GM18870 (cell line): ENCODE measurements around the gene NR5A1.

Experiments
- ATAC-seq: cut with Tn5 transposase; IDR thresholded peaks from one replicate; pipeline ENCODE4 v1.9.1; 2021; ENCODE audit warnings: moderate library complexity; ENCODE audit not compliant: unreplicated experiment

Gene NR5A1

DNA sequence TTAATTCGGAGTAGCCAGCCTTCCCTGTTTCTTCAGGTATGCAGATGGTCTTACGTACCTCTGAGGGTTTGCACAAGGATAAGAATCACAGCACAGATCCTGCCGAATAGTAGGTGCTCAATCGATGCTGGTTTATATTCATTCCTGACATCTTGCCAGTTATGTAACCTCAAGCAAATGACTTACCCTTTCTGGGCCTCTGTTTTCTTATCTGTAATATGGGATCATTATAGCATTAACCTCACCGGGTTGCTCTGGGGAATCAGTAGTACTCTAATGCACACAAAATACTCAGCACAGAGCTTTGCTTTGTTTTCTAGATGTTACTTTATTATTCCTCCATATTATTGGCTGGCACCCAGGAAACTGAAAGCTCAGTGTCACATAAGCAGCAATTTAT, 7.7 kb upstream of the NR5A1 start:
- no peak for ATAC-seq

DNA sequence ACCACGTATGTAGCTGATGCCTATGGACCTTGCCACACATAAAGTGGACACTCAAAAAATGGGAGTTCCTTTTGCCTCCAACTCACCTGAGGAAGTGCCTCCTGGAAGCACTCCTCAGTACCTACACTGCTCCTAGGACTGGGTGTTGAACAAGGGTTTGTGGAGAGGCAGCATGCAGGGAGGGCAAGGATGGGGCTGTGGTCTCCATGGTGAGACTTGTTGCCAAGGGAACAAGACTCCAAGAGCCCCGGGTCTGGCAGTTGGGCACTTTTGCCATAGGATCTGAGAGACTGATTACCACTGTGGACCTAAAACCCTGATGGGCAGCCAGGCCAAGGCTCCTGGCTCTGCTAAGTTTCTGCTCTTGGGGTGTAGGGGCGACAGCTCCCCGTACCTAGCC, 6.9 kb upstream of the NR5A1 start:
- ATAC-seq: no peak

DNA sequence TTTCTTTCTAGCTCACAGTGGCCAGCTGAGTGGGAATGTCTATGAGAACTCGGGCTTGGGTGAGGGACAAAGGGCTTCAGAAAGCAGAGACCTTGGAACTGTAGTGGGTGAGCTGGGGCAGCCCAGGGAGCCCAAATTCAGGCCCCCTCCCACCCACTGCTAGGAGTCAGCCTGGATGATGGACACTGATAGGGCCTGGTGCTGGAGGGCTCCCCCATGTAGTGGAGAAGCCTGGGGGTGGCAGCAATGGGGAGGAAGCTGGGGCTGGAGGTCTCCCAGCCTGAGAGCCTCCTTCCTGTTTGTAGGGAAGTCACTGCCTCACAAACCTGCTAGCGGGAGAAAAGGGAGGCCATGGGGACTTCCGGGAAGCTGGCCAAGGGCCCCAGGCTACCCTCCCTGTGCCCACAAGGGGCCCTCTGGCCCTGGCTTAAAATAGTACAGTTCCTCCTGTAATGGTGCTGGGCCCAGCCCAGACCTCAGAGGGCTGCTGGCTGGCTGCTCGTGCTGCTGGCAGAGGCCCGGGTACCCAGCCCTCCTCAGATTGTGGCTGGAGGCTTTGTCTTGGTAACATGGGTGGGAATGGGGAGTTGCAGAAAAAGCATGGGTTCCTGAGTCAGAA, 6.3 kb upstream of the NR5A1 start:
- ATAC-seq: no peak

DNA sequence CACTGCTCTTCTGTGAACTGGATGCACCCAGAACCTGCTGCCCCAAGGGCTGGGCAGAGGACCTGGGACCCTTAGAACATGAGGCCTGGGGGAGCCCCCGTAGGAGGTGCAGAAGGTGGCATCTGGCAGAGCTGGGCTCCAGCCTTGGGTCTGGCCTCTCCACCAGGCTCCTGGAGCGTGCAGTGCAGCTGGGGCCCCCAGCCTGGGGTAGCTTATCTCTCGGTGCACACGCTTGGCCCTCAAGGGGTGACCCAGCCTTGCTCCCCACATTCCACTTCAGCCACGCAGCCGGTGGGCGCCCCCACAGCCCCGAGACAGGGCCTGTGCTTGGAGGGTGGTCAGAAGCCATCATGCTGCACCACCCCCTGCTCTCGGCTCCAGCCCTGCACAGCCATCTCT, 5.6 kb upstream of the NR5A1 start:
- no peak for ATAC-seq

DNA sequence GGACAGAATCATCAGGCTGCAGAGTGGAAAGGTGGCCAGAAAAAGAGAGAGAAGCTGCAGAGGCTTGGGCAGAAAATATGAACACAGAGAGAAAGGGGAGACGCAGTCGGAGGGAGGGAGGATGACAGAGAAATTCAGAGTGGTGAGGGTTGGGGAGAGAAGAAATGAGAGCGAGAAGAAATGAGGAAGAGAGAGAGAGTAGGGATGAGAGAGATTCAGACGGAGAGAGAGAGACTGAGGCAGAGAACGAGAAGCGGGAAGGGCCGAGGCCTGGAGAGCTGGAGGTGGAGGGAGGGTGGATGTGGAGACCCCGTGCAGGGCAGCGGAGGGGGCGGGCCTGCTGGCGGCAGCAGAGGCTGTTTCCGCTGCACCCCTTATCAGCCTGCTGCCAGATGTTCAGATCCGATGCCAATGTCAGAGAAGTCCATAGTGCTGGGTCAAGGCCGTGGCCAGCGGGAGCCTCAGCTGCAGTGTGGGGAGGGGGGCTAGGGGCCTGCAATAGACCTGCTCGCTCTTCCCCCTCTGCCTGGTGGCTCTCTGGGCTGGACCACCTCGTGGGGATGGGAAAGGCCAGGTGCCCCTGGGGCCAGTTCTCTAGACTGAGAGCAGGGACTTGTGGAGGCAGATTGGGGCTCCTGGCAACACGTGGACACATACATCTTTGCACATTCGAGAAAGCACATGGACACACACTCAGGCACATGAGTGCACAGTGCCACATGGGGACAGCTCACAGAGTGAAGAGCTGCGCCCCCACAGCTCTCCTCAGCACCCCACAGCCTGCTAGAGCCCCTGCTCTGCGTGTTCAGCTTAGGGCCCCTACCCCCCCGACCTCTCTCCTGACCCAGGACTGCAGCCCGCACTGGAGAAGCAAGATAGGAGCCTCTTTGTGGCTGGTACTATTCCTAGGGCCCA, 4.9 kb upstream of the NR5A1 start:
- no peak for ATAC-seq

DNA sequence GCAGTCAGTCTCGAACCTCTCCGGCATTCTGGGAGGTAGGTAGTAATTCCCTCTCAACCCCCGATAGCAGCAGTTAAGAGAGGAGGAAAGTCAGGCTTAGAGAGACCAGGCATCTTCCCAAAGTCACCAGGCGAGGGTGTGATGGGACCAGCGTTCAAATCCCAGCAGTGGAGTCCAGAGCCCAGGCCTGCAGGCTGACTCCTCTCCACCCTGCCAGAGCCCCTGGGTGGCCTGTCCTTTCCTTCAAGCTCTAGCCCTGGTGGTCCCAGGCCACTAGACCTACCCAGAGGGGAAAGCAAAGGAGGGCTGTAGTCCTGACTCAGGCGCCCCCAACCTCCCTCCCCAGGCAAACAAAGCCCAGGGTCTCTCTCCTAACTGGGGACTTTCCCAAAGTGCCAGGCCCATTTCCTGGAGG, 4.2 kb upstream of the NR5A1 start:
- ATAC-seq: no peak

DNA sequence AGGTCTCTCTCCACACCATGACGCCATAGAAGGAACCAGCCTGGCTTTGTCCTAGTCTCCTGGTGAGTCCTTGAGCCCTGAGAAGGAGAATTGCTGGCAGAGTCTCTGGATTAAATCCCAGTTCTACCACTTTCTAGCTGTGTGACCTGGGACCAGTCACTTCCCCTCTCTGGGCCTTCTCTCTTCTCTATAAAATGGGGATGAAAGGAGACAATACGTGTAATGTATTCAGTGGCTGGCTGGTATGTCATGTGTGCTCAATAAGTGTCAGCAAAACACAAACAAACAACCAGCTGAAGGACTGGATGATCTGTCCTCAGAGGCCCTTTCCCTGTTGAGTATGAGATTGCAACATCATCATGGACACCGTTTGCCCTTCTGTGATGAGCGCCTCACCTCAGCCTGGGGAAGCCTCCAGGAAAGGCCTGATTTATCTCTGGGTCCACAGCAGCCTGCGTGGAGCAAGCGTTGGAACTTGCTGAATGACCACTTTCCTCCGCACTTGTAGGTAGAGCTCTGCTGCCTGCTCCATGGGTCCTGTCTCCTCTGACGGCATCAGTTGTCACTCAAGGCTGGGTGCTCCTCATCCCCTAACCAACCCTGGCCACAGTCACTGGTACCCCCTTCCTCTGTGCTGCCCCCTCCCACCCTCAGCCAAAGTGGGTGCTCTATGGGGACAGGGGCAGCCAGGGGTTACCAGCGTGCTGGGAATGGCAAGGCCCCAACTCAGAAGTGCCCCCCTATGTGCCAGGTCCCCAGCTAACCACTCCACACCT, 3.6 kb upstream of the NR5A1 start:
- no peak for ATAC-seq

DNA sequence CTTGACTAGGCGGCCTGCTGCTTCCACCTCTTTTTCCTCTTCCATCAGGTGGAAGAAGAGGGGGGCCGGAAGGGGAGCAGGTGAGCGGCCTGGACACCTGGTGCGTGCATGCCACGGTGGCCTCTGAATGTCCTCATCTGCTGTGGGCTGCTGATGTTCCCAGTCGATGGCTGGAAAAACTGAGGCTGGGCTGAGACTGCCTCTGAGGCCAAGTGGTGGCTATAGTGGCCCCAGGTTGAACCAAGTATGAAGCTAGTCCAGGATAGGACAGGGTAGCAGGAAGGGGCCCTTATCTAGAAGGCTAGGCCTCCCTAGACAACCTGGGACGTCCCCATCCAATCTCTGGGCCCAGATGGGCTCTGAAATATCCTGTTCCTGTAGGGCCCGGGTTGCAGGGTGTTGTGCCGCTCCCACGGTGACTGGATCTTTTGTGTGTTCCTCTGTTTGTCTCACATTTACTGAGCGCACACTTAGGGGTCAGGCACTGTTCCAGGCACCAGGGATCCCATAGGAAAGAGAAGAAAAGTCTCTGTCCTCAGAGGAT, 753 bp upstream of the NR5A1 start:
- no peak for ATAC-seq

DNA sequence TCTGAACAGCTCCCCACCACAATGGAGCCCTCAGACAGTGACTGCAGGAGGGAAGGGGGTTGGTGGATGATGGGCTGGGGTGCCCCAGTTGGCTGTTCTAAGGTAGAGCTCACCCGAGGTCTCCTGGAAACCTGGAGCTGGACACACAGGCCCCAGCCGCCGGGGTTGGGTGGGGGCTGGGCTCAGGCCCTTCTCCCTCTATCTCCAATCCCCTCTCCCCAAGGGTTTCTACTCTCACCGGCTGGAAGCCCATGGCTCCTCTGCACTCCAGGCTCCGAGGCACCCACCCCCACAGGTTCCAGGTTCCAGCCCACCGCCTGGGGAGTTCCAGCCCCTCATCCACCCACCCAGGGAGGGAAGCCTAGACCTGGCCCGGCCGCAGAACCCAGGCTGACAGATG, 766 bp downstream of the NR5A1 start:
- ATAC-seq: no peak

DNA sequence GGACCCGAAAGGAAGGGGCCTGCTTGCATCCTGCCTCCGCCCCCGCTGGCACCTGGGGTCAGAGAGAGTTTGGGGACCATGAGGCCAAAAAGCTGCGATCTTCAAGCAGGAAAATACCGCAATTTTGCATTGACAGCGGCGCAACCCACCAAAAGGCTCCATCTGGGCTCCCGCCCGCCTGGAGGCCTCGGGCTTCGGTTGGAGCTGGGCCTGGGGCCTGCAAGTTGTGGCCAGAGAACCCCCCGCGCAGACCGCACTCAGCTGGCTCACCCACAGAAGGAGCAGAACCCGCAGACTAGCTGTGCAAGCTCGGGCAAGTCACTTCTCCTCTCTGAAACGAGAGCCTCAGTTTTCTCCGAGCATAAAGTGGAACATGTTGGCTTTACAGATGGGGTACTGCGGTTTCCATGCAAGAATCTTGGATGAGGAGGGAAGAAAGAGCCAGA, 1.3 kb downstream of the NR5A1 start:
- no peak for ATAC-seq

DNA sequence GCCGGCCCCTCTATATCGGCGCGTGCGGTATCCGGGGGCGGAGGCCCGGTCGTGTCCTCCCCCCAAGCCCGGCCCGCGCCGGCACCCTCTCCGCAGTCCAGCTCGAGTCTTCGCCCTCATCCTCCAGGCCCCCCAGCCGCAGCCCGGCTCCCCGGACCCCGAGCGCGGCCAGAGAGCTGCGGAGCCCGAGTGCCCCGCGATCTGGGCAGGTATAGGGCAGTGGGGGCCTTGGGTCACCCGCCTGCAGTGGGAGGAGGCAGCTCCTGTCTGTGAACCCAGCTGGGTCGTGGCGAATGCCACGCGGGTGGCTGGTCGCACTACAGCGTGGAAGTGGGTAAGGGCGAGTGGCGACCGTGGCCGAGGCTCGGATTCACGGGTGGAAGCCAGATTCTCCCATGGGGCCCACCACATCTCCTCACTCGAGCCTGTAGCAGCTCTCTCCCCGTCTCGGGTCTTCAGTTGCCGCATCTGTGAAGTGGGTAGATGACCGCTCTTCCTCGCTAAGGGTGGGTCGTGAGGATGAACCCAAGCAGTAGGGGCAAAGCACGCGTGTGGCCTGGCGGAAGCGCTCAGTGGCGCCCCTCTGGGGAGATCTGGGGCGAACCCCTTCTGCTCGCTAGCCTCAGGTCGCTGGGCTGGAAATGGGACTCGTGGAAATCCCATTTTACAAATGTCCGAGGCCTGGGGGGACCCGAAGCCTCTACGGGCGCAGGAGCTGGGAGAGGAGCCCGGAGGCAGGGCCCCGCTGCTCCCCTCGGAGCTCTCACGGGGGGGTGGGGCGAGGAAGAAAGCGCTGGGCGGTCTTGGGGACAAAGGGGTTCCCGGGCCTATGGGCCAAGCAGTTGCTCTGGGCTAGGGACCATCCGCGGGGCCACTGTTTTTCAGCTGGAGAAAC, 1.9 kb downstream of the NR5A1 start:
- no peak for ATAC-seq

DNA sequence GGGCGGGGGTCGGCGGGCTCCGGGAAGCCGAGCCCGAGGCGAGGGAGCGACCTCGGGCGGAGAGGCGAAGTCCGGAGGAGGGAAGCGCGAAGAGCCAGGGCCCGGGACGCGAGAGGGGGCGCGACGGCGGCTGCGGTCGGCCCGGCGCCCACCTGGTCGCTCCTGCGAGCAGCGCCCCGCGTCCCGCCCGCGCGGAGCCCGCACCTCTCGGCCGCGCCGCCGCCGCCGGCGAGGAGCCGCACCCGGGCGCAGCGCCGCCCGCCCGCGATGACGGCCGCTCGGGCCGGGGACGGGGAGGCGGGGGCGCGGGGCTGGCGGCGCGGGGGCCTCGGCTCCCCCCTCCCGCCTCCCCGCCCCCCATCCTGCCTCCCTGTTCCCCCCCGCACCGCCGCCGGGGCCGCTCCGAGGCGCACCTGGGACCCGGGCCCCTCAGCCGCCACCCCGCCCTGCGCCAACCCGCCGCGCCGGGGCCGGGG, 2.6 kb downstream of the NR5A1 start:
- ATAC-seq: no peak

DNA sequence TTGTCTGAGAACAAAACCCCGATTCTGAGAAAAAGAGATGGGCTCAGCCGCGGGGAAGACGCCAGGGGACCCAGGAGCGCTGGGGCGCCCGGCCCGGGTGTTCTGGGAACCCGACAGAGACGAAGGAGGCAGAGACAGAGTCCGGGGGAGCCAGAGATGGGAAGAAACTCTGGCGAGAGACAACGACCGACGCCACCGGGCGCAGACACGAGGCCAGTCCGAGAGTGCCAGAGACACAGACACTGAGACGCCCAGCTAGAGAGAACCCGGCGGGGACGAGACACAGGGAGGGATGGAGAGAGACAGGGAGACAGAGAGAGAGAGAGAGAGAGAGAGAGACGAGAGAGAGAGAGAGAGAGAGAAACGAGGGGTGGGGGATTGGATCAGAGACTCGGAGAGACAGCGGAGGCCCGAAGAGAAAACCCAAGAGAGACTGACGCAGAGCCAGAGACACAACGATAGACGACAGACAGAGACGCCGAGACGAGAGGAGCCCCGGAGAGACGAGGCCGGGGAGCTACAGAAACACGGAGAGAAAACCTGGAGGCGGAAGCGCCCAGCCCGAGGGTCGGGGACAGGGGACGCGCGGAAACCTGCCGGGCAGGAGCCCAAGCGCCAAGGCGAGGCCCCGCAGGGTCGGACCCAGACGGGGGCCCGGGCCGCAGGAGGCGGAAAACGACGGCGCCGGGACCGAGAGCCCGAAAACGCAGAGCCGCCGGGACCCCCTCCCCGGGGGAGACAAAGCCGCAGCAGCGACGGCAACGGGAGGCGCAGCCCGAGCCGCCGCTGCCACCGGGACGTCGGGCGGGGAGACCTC, 3.3 kb downstream of the NR5A1 start:
- no peak for ATAC-seq

DNA sequence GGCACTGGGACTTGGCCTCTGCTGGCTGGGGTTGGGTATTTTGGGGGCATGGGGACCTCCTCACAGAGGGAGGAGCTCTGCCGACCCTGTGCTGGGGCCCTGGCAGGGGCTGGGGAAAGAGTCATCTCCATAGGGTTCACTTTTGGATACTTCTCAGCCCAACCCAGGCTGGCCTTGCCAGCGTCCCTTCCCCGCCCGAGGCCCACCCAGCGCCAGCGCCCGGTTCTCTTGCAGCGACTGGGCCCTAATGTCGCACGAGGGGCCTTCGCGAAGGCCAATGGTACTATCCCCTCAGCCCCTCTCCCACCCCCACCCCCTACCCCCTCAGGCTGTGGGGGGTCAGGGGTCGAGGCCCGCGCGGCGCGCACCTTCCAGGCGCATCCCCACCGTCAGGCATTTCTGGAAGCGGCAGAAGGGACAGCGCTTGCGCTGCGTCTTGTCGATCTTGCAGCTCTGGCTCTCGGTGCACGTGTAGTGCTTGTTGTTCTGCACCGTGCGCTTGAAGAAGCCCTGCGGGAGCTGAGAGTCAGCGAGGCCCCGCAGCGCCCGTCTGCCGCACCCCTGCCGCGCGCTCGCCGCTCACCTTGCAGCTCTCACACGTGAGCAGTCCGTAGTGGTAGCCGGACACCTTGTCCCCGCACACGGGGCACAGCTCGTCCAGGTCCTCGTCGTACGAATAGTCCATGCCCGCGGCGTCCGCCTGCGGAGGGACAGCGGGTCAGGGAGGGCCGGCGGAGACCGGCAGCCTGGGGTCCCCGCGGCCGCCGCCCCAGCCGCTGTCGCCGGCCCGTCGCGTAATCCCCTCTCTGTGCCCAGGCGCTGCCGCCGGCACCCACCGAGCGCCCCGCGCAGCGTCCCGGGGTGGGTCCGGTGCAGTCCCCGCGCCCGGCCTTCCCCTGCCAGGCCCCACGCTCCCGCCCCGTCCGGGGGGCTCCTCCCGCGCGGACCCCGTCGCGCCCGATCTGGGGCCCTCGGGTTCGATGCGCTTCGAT, 4.2 kb downstream of the NR5A1 start:
- ATAC-seq: no peak

DNA sequence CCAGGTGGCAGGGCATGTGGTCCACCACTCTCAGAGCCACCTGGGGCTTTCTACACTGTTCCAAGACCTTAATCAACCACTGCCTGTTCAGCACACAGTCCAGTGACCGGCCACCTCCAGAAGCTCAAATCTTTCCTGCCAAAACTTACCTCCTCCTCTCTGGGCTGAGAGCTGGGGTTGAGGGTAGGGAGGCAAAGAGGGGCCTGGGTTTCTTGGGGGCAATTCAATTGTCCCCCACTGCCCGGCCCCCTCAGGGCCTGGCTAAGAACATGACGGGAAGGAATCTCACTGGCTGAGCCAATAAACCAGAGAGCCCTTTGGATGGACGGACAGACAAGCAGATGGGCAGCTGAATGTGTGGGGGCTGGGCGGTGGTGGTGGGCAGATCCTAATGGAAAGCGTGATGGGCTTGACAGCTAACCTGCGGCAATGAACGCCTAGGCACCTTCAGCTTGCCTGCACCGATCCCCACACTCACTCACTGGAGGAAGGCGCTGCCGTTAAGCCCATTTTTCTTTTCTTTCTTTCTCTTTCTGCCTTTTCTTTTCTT, 5.4 kb downstream of the NR5A1 start:
- no peak for ATAC-seq

DNA sequence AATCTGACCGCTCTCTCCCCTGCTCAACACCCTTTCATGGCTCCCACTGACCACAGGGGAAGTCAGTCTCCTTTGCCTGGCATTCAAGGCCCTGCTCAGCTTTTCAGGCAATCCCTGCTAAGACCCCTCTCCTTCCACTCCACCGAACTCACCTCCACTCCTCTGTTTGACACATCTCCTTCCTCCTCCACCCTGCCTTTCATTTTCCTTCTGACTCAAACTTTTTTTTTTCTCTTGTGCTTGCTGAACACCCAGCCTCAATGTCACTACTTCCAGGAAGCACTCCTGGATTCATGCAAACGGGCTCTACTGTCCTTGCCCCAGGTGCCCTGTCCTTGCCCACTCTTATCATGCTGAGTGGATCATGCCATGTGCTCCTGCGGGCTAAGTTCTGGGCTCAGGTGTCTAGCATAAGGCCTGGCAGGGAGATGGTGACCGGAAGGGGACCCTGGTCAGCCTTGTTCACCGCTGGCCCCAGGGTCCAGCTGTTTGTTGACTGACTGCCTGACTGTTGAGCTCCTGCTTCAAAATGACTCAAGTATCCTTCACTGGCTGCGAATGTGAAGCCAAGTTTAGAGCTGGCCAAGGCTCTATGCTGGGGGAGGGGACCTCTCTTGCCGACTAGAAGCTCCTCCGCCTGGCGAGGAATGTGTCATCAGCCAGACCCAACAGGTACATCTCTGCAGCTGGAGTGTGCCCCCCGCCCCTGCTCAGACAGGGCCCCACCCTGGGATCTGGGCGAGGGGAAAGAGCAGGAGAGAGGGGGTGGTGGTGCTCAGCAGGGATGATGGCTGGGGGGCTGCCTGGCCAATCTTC, 6.2 kb downstream of the NR5A1 start:
- no peak for ATAC-seq
